NCI-H2227 (cell line): Measurements from ENCODE around the gene PBX3.

Experiments used
- DNase-seq: peaks from one replicate; lab custom pipeline; 2025; ENCODE audit not compliant: unreplicated experiment; lab: John Stamatoyannopoulos, UW

The PBX3 gene

DNA sequence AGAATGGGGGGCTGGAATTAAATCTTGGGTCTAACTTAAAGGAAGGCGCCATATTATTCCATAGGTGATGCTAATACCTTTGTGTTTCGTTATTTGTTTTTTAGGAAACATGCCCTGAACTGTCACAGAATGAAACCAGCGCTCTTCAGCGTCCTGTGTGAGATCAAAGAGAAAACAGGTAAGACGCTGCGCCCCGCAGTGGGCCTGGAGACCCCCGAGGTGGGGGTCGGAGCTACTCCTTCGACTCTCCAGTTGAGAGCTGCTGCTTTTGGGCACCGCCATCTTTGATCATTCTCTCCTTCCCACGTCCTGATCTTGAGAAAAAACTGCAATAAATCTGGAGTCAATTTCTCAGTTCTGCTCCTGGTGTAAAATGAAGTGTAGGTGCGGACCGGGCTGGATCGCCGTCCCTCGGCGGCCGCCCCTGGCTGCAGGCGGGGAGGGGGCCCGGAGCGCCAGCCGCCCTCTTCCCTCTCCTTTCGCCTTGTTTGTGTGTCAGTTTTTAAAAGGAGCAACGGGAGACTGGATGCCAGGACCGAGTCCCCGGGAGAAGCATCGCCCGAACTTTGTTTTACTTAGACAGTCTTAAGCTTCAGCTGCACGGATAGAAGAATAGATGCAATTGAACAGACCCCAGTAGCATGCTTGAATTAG, 1.4 kb downstream of the PBX3 start:
- DNase-seq = no peak

DNA sequence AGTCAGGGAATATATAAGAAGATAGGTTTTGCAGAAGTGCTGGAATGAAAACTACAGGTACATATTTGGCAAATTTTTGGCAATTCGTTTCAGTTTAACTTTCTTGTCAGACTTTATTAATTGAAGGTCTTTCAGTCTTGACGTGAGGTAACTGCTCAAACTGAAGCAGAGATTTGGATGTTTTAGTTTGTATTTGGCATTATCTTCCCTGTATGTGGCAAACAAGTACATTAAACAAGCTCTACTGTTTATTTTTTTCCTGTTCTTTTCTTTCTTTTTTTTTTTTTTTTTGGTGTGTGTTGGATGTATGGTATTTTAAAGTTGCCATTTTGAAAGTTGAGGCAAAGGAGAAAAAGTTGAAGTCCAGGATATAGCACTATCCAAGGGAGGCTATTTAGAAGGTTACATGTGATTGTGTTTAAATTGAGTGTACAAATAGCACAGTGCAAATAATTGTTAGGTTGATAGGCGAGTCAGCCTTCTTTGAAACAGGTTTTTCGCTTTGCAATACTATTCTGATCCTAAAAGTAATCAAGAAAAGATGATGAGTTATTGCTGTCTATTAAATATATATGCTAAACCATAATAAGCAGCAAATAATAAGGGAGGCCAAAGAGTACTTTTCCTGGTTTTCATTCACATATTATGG, 2.2 kb downstream of the PBX3 start:
- no peak for DNase-seq

GRCh38 chr9:125749951-125750626, 2.9 kb downstream of the PBX3 start:
- no peak for DNase-seq

- no peak for DNase-seq
These were observed 3.4 kb downstream of the PBX3 start for GRCh38 chr9:125750627-125751011.

- no peak for DNase-seq
These were observed 5.0 kb downstream of the PBX3 start for GRCh38 chr9:125752070-125752628.

- DNase-seq = no peak
These were observed 6.9 kb downstream of the PBX3 start for GRCh38 chr9:125754096-125754495.

DNA sequence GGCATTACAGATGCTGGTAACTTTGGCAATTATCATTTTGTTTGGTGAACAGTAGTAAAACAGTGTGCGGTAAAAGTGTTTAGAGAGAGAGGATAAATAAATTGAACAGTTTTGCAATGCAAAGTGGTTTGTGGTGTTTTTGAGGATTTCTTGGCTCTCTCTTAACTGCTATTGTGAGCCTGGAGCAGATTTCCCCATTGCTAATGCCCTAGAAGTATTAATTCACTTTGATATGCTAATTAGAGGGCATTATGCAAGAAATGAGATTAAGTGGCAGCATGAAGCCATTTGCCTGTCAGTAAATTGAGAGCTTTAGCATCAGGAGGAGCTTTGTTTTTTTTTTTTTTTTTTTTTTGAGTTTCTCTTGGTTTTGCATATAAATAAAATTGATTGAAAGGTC, 8.2 kb downstream of the PBX3 start:
- DNase-seq = no peak

DNA sequence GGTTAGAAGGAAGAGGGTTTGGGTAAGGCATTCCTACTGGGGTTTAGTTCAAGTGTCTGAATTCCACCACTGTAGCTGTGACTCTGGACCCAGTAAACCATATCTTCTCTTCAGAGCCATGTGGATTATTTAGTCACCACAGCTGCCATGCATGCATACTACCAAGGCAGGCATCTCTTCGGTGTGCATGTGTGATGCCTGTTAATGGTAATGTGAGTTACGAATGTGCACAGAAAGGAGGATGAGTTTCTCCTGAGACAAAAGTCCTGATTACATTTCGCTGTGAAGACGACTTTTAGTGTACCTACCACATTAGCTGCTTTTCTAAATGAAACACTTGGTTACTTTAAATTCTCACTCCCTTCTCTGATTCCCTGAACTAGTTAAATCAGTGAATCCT, 9.3 kb downstream of the PBX3 start:
- no peak for DNase-seq

GRCh38 chr9:125757834-125758233, 10.7 kb downstream of the PBX3 start:
- no peak for DNase-seq

DNA sequence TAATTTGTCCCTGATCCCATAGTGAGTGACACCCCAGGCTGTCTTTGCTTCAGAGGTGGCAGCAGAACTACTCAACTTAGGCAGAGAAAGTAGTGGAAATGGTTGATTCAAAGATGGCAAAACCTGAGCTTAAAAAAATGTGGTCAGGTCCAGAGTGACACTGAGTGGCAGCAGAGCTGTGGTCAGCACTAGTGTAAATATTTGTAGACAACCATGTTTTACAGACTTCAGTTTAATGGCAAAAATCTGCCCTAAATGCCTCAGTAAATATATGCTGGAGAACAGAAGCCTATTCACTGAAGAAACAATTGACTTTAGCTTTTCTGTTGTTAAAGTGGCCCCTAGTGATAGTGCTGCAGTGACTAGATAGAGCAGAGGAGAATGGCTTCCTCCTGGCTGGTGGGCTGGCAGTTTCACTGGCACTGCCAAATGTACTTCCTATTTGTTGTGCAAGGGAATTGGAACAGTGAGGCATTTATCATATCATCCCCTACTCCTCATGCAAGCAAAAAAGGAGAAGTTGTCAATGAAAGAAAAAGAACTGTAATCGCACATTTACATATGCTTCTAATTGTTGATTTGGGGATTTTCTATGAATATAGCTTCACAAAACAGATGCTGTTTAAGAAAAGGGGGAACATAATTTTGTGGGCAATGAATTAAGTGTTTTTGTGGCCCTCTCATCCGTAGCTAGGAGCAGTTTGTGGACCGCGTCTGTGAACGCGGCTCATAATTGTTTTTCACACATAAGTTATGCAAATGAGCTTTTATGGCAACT, 12.0 kb downstream of the PBX3 start:
- DNase-seq = no peak

- DNase-seq = peak; percentile 10
These were observed 12.6 kb downstream of the PBX3 start for GRCh38 chr9:125759764-125760129.

DNA sequence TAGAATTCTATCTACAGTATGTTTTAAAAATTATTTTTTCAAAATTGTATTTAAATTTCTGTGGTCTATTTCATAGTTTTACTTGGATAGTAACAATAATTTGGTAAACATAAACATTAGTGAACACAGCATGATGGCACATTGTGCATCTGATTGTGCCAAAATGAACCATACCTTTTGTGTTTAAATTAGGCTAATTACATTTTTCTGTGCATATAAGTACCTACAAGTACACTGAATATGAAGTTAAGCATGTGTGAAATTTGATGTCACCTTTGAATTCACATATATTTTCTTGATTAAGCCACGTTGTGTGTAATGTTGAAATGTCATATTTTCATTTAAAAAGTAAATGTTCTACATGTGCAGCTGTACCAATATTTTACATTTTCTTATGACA, 13.4 kb downstream of the PBX3 start:
- DNase-seq = no peak

DNA sequence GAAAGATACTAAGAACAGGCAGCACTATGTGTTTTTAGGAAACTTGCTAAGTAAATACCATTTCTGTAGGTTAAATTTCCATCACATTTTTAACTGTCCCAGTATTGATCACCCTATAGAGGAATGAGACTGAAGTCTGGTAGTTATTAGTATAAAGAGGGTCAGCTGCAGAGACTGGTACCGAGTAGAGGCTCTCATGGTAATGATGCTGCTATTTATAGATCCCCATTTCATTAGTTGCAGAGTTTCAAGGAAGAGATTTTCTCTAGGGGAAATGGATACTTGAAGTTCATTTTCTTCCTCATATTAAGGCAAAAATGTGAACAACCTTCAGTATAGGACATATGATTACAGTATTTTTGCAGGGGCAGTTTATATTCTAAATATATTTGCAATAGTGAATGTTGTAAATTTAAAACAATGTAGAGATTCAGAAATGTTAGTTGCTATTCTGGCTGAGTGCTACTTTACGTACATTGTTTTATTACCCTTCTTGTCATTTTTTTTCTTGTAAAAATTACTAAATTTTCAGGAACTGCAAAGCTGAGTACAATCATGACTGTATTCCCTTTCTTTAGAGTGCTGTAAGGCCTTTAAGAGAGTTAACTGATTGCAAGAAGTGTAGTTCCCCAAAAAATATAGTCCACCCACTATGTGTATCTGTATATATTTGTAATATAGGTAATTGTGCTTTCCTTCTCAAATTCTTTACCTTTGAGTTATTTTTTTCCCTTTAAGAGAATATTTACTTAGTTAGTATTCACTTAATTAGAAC, 14.7 kb downstream of the PBX3 start:
- no peak for DNase-seq

GRCh38 chr9:125763394-125763801, 16.2 kb downstream of the PBX3 start:
- peak; percentile 90 for DNase-seq

- DNase-seq = no peak
These were observed 17.0 kb downstream of the PBX3 start for GRCh38 chr9:125764198-125764597.

DNA sequence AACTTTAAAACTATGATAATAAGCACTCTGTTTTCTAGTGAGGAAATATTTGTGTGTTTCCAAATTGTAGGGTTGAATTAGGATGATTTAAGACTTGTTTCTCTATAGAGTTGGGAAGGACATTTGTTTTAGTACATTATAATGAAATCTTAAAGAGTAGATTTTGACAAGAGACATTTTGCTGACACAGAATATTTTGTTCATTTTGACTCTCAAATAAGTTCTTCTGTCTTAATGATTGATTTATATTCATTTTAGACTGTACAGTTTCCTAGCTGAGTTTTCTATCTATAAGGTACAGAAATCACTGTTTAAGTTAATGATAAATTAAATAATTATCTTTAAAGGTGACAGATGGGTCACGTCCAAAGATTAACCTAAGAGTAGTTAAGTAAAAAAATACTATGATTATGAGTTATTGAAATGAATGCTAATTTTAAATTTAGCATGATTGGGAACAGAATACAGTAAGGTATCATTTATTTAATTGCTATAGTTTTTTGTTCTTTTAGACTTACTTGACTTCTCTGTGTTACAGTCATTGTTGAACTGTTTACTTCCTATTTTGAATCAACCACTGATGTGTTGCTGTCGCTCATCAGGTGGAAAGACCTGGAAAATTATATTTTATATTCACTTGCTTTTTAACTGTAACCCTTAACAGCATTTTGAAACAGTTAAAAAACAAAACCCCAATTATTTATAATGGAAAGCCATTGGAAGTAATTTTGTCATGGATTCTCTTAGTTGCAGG, 19.5 kb downstream of the PBX3 start:
- DNase-seq = no peak

DNA sequence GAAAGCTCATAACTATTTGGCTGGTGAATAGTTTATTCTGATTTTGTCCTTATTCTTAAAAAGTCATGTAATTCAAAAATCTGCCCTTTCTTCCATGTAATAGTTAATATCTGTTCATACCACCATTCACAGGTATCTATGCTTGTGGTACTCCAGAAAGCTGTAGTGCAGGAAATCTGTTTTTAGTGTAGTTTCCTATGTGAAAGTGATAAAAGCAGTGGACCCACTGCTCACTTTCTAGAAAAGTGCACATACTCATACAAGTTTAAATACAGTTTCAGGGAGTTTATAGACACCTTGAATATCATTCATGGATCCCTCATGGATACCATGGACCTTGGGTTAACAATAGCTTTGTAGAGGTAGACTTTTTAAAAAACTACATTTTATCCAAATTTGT, 20.2 kb downstream of the PBX3 start:
- no peak for DNase-seq

- no peak for DNase-seq
These were observed 21.6 kb downstream of the PBX3 start for GRCh38 chr9:125768803-125769202.

DNA sequence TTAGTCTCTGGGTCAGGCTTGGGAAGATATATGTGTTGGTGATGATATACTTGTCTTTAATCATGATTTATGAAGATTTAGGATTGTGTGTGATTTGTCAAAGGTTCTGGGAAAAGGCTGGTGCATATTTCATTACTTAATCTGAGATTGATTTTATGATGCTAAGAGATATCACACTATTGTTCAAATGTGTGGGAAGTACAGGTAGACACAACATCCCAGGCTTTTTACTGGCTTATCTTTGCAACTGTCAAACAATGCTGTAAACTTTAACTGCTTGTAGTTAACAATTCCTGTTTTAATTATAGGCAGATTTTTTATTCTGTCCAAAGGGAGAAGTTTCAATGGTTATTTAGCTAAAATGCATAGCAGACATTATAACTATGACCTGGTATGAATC, 23.9 kb downstream of the PBX3 start:
- no peak for DNase-seq

- DNase-seq = no peak
These were observed 25.6 kb downstream of the PBX3 start for GRCh38 chr9:125772740-125773139.
